ENCODE measurements around the gene DGKK. TPM values are rescaled to one million over a fixed set of nuclear protein-coding genes. Genes with fewer than 3 reads are reported as not detected.

The DGKK gene
- total RNA-seq, 3 donors from 2014 or later = not detected

DNA sequence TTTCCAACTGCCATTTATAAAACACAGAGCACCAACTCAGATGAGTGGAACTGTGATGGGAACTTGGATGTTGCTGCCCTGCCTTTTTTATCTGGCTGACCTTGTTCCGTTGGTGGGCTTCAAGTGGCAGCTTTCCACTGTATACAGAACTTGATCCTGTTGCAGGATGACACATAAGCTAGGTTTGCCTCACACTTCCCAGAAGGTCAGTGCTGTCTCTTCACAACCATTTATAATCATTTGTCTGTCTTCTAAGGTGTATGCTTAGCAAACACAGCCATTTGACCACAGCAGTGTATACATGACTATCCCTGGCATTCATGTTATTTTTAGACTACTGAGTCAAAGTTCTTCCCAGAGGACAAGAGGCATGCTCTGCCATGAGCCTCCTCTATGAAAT is 20.3 kb downstream of the DGKK start:
- intact Hi-C loops (cut with DNase I; ENCODE audit: low total_unique reads) = no loop called here
- H3K4me3 ChIP-seq = no peak overlapping the region
- H3K9me3 ChIP-seq = no peaks in the 10 kb centered on the region
- TF ChIP-seq, protein P1, sequence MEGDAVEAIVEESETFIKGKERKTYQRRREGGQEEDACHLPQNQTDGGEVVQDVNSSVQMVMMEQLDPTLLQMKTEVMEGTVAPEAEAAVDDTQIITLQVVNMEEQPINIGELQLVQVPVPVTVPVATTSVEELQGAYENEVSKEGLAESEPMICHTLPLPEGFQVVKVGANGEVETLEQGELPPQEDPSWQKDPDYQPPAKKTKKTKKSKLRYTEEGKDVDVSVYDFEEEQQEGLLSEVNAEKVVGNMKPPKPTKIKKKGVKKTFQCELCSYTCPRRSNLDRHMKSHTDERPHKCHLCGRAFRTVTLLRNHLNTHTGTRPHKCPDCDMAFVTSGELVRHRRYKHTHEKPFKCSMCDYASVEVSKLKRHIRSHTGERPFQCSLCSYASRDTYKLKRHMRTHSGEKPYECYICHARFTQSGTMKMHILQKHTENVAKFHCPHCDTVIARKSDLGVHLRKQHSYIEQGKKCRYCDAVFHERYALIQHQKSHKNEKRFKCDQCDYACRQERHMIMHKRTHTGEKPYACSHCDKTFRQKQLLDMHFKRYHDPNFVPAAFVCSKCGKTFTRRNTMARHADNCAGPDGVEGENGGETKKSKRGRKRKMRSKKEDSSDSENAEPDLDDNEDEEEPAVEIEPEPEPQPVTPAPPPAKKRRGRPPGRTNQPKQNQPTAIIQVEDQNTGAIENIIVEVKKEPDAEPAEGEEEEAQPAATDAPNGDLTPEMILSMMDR (IDR thresholded peaks at IDR 0.05) = no peak
- TF ChIP-seq POLR2A (IDR thresholded peaks at IDR 0.05) = no peak
- TF ChIP-seq POLR2AphosphoS5 (IDR thresholded peaks at IDR 0.05) = no peak
- H3K36me3 ChIP-seq = no peaks in the 10 kb centered on the region
- H3K4me1 ChIP-seq = no peaks in the 10 kb centered on the region
- DNase-seq (ENCODE audit: low spot score in 2 of 2) = no peak
- H3K27me3 ChIP-seq = peaks cover 0 to 73% of the 10 kb centered on the region in 2 donors
- H3K27ac ChIP-seq = no peak overlapping the region

DNA sequence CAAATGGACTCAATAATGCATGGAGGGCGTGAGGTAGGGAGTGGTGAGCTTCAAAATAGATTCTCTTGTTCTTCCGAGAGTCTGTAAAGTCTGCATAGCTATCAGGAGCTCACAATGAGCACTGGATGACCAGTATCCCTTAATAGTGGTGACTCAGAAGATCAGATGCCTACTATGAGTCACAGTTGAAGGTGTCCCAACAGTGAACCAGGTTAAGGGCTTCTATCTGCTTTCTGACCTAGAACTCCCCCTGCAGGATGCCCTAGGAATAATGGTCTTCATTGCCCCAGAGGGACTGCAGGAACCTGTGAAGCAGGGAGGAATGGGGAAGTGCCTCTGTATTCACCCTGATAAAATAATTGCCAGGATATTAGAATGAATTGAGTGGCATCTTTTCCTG is 22.1 kb downstream of the DGKK start:
- Histone ChIP-seq H3K9me3 (peaks cover 0 to 5% of the 10 kb centered on the region in 2 donors), H3K4me3 (no peak overlapping the region), H3K27ac (no peak overlapping the region), H3K27me3 (peaks cover 0 to 58% of the 10 kb centered on the region in 2 donors), H3K36me3 (no peaks in the 10 kb centered on the region), H3K4me1 (no peaks in the 10 kb centered on the region)
- DNase-seq (ENCODE audit: low spot score in 2 of 2) = no peak
- TF ChIP-seq, protein P1 (IDR thresholded peaks at IDR 0.05) = no peak
- TF ChIP-seq POLR2A (IDR thresholded peaks at IDR 0.05) (no peak), POLR2AphosphoS5 (IDR thresholded peaks at IDR 0.05) (no peak)
- intact Hi-C loops (cut with DNase I; ENCODE audit: low total_unique reads) = no loop called here

DNA sequence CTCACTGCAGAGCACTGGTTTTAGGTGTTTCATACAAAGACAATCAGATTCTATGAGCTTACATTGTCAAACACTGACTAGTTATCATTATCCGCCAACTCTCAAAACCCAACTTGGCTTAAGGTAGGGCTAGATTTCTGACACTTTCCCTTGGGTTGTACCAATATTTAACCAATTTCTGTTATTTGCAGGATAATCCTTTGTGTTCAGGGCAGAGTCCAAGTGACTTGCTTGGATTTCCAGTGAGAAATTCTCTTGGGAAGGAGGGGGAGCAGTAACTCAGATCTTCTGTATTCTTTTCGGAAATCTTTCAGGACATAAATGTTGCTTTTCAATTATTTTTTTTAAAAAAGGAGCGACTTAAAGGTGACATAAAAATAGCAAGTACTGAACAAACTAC is 23.1 kb downstream of the DGKK start:
- Histone ChIP-seq H3K9me3 (peaks cover 0 to 5% of the 10 kb centered on the region in 2 donors), H3K27ac (no peak overlapping the region), H3K4me3 (no peak overlapping the region), H3K27me3 (peaks cover 0 to 54% of the 10 kb centered on the region in 2 donors), H3K4me1 (no peaks in the 10 kb centered on the region), H3K36me3 (no peaks in the 10 kb centered on the region)
- intact Hi-C loops (cut with DNase I; ENCODE audit: low total_unique reads) = no loop called here
- TF ChIP-seq POLR2AphosphoS5 (IDR thresholded peaks at IDR 0.05) = no peak
- TF ChIP-seq, protein P1 (IDR thresholded peaks at IDR 0.05) = no peak
- no peak for TF ChIP-seq POLR2A (IDR thresholded peaks at IDR 0.05)
- no peak for DNase-seq (ENCODE audit: low spot score in 2 of 2)

DNA sequence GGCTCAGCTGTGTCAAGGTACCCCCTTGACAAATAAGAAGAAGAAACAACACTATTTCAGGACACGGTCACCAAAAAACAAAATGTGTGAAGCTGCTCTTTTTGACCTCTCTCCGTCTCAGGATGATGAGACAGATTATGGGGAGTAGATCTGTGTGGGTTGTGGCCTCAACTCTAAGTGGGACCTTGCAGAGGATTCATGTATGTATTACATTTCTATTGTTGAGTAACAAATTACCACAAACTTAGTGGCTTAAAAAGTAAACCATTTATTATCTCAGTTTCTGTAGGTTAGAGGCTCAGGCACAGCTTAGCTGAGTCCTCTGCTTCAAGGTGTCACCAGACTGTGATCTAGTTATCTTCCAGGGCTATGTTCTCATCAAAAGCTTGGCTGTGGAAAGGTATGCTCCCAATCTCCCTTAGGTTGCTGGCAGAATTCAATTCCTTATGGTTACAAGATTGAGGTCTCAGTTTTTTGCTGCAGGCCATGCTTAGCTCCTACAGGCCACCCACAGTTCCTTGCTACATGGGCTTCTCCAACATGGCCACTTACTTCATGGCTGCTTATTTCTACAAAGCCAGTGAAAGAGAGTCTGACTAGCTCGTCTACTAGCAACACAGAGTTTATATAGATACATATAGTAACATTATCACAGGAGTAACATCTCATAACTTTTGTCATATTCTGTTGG is 28.1 kb downstream of the DGKK start:
- Histone ChIP-seq H3K27ac (no peak overlapping the region), H3K4me3 (no peak overlapping the region), H3K9me3 (peaks cover 0 to 5% of the 10 kb centered on the region in 2 donors), H3K36me3 (no peaks in the 10 kb centered on the region), H3K4me1 (no peaks in the 10 kb centered on the region), H3K27me3 (peaks cover 0 to 22% of the 10 kb centered on the region in 2 donors)
- intact Hi-C loops (cut with DNase I; ENCODE audit: low total_unique reads) = no loop called here
- no peak for TF ChIP-seq POLR2A (IDR thresholded peaks at IDR 0.05)
- no peak for TF ChIP-seq POLR2AphosphoS5 (IDR thresholded peaks at IDR 0.05)
- TF ChIP-seq, protein P1 (IDR thresholded peaks at IDR 0.05) = no peak
- no peak for DNase-seq (ENCODE audit: low spot score in 2 of 2)

- TF ChIP-seq POLR2AphosphoS5 (IDR thresholded peaks at IDR 0.05) (no peak), POLR2A (IDR thresholded peaks at IDR 0.05) (no peak)
- TF ChIP-seq, protein P1 (IDR thresholded peaks at IDR 0.05) = no peak
- H3K27ac ChIP-seq = no peak overlapping the region
Measured at GRCh38 chrX:50436797-50437196, 33.8 kb downstream of the DGKK start.

More at GRCh38 chrX:50436797-50437196, 33.8 kb downstream of the DGKK start:
- Histone ChIP-seq H3K27me3 (peaks cover 0 to 40% of the 10 kb centered on the region in 2 donors), H3K36me3 (no peaks in the 10 kb centered on the region), H3K4me1 (no peaks in the 10 kb centered on the region), H3K4me3 (no peak overlapping the region), H3K9me3 (no peaks in the 10 kb centered on the region)
- intact Hi-C loops (cut with DNase I; ENCODE audit: low total_unique reads) = no loop called here
- no peak for DNase-seq (ENCODE audit: low spot score in 2 of 2)
